Stromal cell of bone marrow (primary cell): Measurements from ENCODE around the gene SUPT16H.
"Not testable (repeated sequence)": the region's sequence is repeated elsewhere in the genome, so short reads cannot be mapped to it uniquely, and the experiment has no call there.

Experiments used
- DNase-seq: peaks from one replicate; pipeline ENCODE4 v3.0.0-alpha.2; 2012; ENCODE audit warnings: low read depth

SUPT16H gene

DNA sequence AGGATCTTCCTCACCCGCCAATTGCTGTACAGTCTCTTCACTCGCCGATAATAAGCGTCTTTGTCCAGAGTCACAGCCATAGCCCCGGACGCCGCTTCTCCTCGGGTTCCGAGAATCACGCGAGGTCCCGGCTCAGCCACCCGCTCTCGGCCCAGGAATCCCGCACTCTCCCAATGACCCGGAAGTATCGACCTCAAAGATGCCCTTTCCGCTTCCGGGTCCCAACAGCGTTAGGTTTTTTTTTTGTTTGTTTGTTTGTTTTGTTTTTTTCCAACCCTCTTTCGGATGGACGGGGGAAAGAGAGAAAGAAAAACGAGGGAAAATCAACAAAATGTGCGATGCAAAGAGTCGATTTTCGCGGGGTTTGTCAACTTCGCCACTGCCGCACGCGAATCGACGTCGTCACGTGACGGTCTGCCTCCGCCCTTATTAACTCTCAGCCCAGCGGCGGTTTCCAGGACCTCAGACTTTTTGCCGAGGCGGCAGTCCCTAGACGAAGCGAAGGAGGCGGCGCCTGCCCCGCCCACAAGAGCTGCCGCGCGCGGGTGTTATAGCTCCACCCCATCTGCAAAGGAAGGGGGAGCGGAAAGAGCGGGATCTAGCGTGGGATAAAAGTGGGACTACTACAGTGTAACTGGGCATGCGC lies at the start of gene SUPT16H:
Gene SUPT16H, minus strand, starts transcription at position 172 of the 646 bp plus-strand sequence. Its CDS starts 92 bp downstream, at position 80.
- peak; percentile 95 for DNase-seq

DNA sequence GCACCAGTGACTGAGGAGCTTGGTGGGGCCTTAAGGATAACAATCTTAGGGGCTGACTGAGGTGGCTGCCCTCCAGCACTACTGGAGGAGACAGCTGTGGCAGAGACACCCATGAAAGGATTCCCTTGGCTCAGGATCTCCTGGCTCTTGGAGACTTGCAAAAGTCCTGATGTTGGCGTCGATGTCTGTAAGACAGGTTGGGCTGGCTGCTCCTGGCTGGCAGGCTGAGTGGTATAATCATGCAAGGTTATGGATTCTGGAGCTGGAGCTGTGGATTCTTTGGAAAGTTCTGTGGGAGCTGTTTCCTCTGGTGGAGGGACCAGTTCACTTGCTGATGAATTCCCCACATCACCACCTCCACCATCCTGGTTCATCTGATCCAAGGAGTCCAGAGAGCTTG lies 47.3 kb upstream of the SUPT16H start:
- DNase-seq: no peak

DNA sequence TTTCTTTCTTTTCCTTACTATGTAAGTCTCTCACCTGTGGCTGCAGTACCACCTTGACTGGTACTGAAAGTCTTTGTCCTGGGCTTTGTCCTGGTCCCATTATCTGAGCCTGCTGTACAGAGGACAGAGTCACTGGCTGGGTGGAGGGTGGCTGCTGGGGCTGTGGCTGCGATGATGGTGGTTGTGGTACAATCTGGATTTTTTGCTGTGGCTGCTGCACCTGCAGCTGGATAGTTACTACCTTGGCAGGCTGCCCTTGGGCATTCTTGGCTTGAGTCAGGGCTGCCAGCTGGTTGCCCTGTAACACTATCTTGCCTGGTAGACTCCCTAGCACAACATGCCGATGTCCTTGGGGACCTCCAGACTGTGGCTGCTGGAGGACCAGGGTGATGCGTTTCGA lies 45.1 kb upstream of the SUPT16H start:
- no peak for DNase-seq

DNA sequence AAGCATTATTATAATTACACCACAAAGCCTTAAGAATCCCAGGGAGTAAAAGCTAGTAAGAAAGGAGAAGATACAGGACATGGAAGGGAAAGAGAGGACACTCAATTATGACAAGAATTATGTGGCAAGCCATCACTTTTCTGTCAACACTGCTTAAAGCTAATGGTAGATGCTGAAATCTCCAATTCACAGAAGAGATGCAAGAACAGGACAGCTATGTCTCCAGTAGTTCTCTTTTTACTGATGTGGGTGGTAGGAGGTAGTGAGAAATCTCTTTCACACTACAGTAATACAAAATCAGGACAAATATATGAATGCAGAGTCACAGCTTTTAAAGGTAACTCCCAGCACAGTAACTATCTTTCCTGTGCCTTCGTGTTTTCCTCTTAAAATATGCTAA lies 42.9 kb upstream of the SUPT16H start:
- DNase-seq: no peak

DNA sequence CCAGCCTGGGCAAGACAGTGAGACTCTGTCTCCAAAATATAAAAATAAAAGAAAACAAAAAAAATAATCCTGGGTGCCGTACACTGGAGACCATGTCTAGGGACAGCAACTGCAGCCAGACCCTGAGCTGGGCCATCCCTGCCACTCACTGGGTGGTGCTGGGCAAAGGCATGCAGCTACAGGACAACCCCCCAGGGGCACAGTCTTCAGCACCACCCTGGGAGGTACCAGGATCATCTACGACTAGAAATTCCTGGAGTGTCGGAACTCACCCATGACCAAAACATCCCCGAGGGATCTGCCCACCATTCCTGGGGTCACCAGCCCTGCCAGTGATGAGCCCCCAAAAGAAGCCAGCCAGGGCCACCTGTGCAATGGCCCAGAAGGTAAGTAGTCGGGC lies 35.7 kb upstream of the SUPT16H start:
- DNase-seq: no peak

DNA sequence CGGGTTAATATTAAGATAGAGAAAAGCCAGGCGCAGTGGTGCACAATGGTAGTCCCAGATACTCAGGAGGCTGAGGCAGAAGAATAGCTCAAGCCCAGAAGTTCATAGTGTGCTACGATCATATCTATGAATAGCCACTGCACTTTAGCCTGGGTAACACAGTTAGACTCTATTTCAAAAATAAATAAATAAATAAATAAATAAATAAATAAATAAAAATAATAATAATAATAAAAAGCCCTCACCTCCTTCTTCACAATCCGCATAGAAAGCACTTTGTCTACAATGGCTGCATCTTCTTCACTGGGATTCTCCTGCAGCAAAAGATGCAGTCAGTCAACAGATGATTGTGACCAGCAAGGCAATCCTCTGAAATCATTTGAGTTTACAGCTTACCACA lies 31.5 kb upstream of the SUPT16H start:
- no peak for DNase-seq

DNA sequence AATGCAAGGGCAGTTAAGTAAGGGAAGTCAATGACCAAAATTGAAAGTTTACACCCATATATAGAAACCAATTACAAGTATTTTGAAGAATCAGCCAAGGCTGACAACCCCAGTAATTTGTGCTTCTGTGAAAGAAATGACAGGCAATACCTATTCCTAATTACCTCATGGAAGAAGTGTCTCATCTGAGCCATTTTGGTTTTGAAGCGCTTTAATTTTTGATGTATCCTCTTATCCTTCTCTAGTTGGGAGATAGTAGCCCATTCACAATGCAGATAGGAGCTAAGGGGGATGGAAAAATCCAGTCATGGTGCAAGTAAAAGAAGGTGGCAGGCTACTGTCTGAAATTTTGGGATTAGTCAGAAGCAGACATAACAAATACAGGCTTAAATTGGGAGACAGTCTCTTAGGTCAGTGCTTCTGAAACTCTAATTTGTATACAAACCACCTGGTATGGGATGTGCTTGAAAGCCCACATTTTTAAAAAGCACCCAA lies 30.4 kb upstream of the SUPT16H start:
- DNase-seq: no peak

DNA sequence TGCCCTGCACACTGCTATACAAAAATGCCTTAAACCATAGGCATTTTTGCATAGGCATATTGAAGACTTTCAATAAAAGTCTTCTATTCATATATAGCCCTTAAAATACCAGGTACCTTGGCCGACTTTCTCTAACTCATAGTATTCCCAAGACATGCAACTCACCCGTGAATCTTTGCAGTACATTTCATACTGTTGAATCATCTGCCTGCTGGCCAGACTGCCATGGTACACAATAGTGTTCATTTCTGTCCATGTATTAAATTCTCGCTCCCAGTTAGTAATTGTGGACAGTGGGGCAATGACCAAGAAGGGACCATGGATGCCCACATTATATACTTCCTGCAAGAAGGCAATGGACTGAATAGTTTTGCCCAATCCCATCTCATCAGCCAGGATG lies 24.3 kb upstream of the SUPT16H start:
- DNase-seq: peak; percentile 34

DNA sequence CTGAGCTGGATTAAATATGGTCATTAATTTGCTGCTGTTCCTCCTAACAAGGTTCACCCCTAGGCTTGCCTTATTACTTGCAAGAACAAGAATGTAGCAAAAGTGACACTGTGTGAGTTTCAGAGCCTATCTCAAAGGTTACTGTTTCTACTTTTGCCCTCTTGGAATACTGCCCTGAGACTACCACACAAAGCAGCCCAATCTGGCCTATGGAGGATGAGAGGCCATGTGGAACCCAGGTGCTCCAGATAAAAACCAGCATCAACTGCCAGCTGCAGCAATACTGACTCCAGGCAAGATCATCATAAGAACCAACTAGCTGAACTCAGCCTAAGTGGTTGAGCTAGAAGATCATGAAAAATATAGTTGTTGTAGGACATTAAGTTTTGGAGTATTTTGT lies 22.4 kb upstream of the SUPT16H start:
- DNase-seq: no peak

DNA sequence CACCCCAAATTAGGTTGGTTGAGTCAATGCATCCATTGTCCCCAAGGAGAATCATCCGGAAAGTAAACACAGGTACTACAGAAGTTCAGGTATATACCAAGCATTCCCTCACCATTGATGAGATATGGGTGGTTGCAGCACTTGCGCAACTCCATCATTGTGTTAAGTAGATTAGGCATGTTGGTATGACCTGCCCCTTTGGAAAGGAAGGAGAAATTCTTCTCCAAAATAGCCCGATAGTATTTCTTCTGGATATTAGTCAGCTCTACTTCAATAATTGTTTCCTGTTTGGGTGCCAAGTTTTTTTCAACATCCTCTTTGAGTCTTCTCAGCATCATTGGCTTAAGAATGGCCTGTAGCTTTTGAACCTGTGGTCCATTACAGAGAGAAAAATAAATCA lies 21.3 kb upstream of the SUPT16H start:
- DNase-seq: no peak

DNA sequence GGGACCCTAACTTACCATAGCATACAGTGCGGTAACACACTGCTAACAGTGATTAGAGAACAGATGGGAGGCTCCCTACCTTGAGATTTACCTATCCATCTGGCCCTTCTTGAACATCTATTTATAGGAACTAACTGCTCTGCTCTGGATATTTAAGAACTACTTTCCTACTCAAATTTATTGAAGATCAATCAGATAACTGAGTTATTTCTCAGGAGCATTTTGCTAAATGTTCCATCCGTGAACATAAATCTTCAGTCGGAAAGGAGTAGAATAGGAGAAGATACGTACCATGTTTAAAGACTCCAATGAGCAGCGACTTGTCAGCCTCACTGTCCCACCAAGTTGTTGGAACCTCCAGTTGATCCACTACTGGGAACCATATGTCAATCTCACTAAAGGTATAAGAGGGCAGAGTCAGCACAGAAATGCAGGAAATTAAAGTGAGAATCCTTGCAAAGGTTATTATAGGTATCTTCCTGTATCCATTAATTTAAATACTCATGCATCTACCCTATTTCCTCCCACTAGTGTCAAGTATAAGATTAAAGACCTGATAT lies 15.6 kb upstream of the SUPT16H start:
- no peak for DNase-seq

DNA sequence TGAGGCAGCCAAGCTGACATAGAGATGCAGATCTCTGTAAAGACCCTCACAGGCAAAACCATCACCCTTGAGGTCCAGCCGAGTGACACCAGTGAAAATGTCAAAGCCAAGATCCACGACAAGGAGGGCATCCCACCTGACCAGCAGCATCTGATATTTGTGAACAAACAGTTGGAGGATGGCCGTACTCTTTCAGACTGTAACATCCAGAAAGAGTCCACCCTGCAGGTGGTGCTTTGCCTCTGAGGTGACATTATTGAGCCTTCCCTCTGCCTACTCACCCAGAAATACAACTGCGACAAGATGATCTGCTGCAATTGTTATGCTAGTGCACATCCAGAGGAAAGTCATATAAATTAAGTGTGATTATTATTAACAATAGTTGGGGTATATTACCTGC lies 15.1 kb upstream of the SUPT16H start:
- DNase-seq: no peak

DNA sequence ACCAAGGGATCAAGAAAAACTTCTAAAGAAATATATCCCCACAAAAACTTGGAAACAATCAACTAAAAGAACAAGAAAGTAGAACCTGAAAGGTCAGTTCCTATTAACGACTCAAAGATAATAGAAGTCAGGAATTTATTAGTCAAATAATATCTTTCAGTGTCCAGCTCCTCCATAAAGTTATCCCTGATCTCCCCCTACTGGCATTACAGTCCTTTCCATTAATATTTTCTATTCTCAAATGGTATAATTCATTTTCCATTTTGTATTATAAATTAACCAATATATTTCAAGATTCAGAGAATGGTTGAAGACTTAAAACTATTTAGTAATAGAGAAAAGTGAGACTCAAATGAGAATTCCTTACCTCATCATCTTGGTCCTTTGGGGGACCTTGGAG lies 11.6 kb upstream of the SUPT16H start:
- DNase-seq: no peak

DNA sequence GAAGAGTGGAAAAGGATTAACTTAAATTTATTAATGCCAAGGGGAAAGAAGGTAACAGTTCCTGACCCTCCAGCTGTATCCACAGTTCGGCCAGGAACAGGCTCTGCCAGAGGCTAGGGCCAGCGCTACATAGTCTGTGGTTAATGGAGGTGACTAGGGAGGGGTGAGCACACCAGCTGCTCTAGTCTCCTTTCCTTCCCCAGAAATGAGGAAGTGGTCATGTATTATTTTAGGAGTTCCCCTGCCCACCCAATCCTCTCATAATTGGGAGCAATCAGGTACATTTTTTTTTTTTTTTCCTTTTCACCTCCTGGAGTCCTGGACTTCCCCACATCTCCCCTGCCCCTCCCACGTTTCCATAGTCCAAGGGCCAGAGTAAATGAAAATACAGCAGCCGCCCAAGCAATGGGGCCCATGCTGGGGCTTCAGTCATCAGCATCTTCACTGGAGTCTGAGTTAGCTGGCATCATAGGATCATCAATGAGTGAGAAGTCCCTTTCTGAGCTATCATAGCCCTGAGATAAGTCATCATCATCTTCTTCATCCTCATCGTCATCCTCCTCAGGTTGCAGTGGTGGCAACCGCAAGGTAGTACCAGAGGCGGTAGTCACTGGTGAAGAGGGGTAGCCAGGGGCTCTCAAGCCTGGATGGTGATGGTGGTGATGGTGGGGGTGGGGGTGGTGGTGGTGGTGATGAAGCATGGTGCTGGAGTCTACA lies 1.5 kb upstream of the SUPT16H start:
- DNase-seq: no peak

DNA sequence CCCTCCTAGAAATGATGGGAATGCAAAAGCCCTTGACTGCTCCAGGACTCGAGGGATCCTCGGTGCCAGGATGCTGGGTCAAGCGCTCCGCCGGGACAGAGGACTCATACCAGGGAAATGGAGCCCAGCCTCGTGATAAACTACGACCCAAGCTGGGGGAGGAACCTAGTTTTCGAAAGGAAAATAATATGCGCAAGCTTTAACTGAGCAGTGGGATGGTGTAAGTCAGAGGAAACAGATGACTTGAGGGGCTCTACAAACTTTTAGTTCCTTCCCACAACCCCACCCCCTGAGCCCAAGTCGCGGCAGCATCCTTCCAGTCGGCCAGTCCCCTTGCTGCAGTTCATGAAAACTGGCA lies 654 bp upstream of the SUPT16H start:
- no peak for DNase-seq

DNA sequence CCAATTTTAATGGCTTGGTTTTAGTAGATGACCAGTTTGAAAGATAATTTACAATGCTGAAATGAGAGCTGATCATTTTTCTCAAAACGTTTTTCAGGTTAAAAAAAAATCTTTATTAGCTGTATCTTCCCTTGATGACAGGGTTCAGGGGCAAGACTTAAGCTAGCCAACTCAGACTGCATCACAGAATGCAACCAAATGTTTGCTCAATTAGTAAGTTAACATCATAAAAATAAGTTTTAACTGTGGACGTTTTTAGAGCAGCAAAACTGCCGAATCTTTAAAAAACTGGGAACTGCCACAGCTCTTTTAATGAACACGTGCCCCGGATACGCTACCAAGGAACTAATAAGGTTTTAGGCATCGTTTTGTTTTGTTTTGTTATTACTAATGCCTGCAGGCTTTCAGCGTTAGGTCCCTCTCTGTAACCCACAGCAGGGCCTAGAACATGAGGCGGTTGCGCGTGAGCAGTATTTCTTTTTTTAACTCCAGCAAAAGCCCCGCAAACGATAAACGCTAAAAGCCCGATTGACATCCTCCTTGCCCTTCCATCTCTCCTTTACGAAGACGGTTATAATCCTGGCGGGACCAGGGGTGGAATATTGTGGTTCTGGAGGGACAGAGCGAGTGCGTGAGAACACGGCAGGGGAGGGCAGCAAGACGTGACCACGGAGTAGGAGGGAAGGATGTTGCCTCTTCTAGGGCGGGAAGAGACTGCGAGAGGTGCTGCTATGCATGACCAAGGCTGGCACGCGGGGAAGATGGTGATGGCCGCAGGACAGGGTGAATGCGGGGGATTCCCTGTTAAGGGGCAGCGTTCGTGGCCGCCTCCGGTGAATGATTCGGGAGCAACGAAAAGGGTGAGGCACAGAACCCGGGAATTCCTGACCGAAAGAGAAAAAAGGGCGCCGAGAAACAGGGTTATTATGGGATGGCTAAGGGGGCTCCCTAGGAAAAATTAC lies 652 bp downstream of the SUPT16H start:
- peak; percentile 19 for DNase-seq

DNA sequence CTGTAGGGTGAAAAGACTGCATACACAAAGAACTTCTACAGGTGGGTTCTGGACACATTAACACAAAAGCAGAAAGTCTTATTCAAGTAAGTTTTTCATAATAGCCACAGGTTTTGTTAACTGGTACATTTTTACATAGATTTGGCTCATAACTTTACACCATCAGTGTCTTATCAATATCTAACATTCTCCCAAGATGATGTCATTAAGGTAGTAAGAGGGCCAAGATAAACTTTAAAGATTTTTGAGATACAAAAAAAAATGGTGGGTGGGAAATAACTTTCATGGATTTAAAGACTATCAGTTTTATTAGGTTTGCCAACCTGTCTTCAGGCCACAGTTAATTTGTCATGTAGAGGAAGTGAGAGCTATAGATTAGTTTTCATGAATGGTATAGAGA lies 1.7 kb downstream of the SUPT16H start:
- DNase-seq: no peak

DNA sequence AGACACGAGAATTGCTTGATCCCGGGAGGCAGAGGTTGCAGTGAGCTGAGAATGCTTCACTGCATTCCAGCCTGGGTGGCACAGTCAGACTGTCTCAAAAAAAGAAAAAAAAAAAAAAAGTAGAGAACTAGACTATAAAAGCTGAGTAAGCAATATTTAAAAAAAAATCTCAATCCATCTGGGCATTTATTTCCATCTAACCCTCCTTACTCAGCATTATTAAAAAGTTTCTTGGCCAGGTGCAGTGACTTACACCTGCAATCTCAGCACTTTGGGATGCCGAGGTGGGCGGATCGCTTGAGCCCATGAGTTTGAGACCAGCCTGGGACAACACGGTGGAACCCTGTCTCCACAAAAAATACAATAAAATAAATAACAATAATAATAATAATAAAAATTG lies 4.5 kb downstream of the SUPT16H start:
- no peak for DNase-seq

DNA sequence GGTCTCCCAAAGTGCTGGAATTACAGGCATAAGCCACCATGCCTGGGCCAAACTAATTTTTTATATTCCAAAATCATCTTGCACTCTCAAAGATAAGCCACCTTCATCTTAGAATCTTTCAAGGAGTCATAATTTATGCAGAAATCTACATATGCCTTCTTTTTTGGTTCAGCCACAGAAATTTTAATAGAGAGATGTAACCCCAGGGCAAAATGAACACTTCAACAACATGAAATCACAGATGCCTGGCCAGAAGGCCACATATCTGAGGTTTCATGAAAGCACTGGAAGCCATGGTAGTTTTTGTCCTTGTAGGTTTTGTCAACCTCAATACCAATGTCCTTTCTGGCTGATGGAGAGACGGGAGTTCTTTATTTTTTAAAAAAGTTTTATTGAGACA lies 9.8 kb downstream of the SUPT16H start:
- no peak for DNase-seq

DNA sequence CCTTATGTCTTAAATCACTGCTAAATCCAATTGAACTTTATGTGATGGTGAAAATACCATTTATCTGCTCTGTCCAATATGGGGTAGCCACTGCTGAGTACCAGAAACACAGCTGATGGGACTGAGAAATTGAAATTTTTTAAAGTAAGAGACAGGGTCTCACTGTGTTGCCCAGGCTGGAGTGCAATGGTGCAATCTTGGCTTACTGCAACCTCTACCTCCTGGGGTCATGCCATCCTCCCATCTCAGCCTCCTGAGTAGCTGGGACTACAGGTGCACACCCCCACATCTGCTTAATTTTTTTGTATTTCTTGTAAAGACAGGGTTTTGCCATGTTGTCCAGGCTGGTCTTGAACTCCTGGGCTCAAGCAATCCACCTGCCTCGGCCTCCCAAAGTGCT lies 11.0 kb downstream of the SUPT16H start:
- not testable (repeated sequence) for DNase-seq

DNA sequence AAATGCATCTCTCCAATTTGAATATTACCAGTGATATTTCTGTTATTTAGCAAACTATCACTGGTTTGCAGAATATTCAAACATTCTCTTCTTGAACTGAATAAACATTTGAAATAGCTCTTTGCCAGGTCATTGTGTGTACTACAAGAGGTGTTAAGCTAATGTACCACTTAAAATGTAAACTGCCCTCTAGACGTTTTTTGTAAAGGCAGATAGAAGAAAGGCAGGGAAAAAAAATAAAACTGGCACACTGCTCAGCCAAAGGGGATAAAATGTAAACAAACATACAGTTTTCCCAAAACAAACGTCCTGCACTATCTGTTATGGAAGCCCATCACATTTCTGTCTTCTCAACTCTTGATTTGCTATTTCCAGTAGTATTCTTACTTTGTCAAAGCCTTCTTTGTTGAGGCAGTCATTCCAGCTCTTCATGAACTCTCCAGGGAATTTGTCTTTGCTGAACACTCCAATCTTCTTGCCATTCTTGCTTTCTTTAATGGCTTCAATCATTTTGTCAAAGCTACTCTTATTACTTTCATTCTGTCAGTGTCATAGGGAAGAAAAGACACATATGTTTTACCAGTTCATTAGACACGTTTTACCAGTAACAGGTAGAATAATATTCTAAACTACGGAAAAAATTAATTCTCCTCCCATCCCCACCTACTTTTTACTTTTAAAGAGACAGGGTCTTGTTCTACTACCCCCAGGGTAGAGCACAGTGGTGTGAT lies 13.7 kb downstream of the SUPT16H start:
- no peak for DNase-seq
